K562 treated with DMSO at 1 percent for 48 hours (cell line): ENCODE measurements around the gene PDE9A. TPM values are rescaled to one million over a fixed set of nuclear protein-coding genes. Genes with fewer than 3 reads are reported as not detected.

Experiments
- total RNA-seq: library from RNA; unstranded; fragments of 300-600 nt; gene quantifications from 2 replicates; pipeline ENCODE4 v1.2.3, GENCODE V29; 2022; ENCODE audit warnings: low replicate concordance; ENCODE audit errors: extremely low read depth

PDE9A gene
- not detected in 2 replicates for total RNA-seq

GRCh38 chr21:42653231-42654061, at the start of gene PDE9A:
TSS of gene PDE9A (plus strand) at chr21:42653621. CDS start at chr21:42653815, 194 bp downstream.

Other genes starting within 250 kb of the PDE9A start
- gene UBASH3A, start 249.7 kb upstream of the PDE9A start, total RNA-seq, result not detected in 2 replicates
- not detected in 2 replicates for gene RSPH1, start 157.4 kb upstream of the PDE9A start, total RNA-seq
- not detected in 2 replicates for gene SLC37A1, start 139.8 kb upstream of the PDE9A start, total RNA-seq
- gene WDR4, start 225.9 kb downstream of the PDE9A start, total RNA-seq, result not detected in 2 replicates
- gene NDUFV3, start 239.7 kb downstream of the PDE9A start, total RNA-seq, result not detected in 2 replicates